Common myeloid progenitor, CD34-positive (primary cell): Measurements from ENCODE around the gene MYD88.

ENCODE experiments used
- CTCF ChIA-PET: fragments of 350-600 bp; sonication (Branson Sonifier 250); formaldehyde crosslinking; loops from one replicate; lab custom pipeline; 2021; ENCODE audit warnings: antibody characterized with exemption; lab: Charles Lee
- POLR2A ChIA-PET: fragments of 350-600 bp; sonication (Branson Sonifier 250); formaldehyde crosslinking; loops from one replicate; lab custom pipeline; 2021; ENCODE audit warnings: antibody characterized with exemption; lab: Charles Lee
- DNase-seq, 3 donors: peaks; one replicate each; pipeline versions ENCODE4 v3.0.0 to v3.0.0-alpha.2; 2013
- H3K27ac ChIP-seq, 2 experiments: 1 replicate in 1 of 2; 2 replicates in 1 of 2; pipeline ENCODE4 v1.7.0; 2013; ENCODE audit warnings: inconsistent platforms in 2 of 2, low read length in 2 of 2, mild to moderate bottlenecking in 2 of 2, low read depth in 1 of 2, moderate library complexity in 1 of 2; ENCODE audit not compliant: severe bottlenecking in 2 of 2, insufficient read depth in 1 of 2, poor library complexity in 1 of 2
- H3K27me3 ChIP-seq, 5 experiments: replicated peaks in 2 of 5; 1 replicate in 3 of 5; 2 replicates in 2 of 5; pipeline versions ENCODE4 v1.6.1 to v1.7.0; 2013; ENCODE audit warnings: low read length in 4 of 5, mild to moderate bottlenecking in 2 of 5, moderate library complexity in 2 of 5, inconsistent platforms in 1 of 5; ENCODE audit not compliant: insufficient read depth in 5 of 5, control insufficient read depth in 4 of 5
- H3K36me3 ChIP-seq, 4 experiments: 1 replicate in 2 of 4; 2 replicates in 2 of 4; pipeline versions ENCODE4 v1.6.1 to v1.7.0; 2013; ENCODE audit warnings: low read length in 3 of 4, control low read depth in 1 of 4, mild to moderate bottlenecking in 1 of 4; ENCODE audit not compliant: control insufficient read depth in 4 of 4, insufficient read depth in 4 of 4
- H3K4me1 ChIP-seq, 4 experiments: 1 replicate in 3 of 4; 2 replicates in 1 of 4; pipeline versions ENCODE4 v1.6.1 to v1.7.1; 2013; ENCODE audit warnings: low read length in 3 of 4, mild to moderate bottlenecking in 3 of 4, control low read depth in 1 of 4, inconsistent platforms in 1 of 4, moderate library complexity in 1 of 4; ENCODE audit not compliant: control insufficient read depth in 4 of 4, insufficient read depth in 4 of 4; ENCODE audit errors: control extremely low read depth in 1 of 4
- H3K4me3 ChIP-seq, 7 experiments: 1 replicate in 4 of 7; 2 replicates in 3 of 7; pipeline versions ENCODE4 v1.5.1 to v1.7.0; 2013; ENCODE audit warnings: mild to moderate bottlenecking in 7 of 7, low read length in 6 of 7, moderate library complexity in 6 of 7, inconsistent platforms in 2 of 7, low read depth in 2 of 7, control low read depth in 1 of 7; ENCODE audit not compliant: insufficient read depth in 4 of 7, control insufficient read depth in 1 of 7; ENCODE audit errors: extremely low read depth in 1 of 7
- H3K9me3 ChIP-seq, 5 experiments: 1 replicate in 4 of 5; 2 replicates in 1 of 5; pipeline versions ENCODE4 v1.6.1 to v1.7.1; 2013; ENCODE audit warnings: low read length in 4 of 5, mild to moderate bottlenecking in 2 of 5, inconsistent platforms in 1 of 5, low read depth in 1 of 5, moderate library complexity in 1 of 5; ENCODE audit not compliant: control insufficient read depth in 4 of 5, insufficient read depth in 2 of 5; ENCODE audit errors: control extremely low read depth in 1 of 5
- WGBS: methylation state at CpG from one replicate; pipeline ENCODE4 v1.1.5; 2013; ENCODE audit not compliant: insufficient coverage; 5-methylcytosine and 5-hydroxymethylcytosine counted together

MYD88 gene

DNA sequence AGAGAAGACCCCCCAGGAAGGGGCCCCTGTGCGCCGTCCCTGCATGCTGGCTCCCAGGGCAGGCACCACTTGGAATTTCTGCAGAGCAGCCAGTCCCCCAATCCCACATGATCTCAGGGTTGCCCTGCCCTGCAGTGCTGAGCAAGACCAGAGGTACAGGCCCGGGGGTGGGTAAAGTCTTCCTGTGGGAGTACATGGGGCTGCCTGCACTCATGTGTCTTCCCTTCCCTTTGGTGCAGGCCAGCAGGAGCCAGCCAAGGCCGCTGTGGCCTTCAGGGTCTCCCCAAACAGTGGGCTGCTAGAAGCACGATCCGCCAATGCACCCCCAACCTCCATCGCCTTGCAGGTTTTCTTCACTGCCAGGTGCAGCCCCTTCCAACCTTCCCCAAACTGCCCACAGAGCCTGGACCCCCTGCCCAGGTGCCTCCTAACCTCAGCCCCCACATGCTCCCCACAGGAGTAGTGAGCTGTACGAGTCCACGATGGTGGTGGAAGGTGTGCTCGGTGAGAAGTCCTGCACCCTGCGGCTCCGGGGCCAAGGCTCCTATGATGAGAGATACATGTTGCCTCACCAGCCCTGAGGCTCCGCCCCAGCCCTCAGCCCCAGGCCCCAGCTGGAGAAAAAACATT is 16.5 kb upstream of the MYD88 start:
- 97% methylated on average over 12 of the region's 13 CpGs for WGBS
- CTCF ChIA-PET = interaction anchor here (1.9 to 8.2 kb wide), 3 partner anchors 9 to 223 kb away, joined by 6 to 54 read pairs (median 39); partner anchors contain the start of gene XYLB
- H3K36me3 ChIP-seq = peaks cover 7 to 80% (median 50%) of the 10 kb centered on the region in 4 experiments
- POLR2A ChIA-PET = interaction anchor here (1.6 kb wide), 1 partner anchor 10 kb away, joined by 3 read pairs; no protein-coding TSS in a partner anchor
- no peak overlapping the region for H3K27ac ChIP-seq
- H3K4me1 ChIP-seq = no peaks in the 10 kb centered on the region
- no peaks in the 10 kb centered on the region for H3K27me3 ChIP-seq
- no peaks in the 10 kb centered on the region for H3K9me3 ChIP-seq
- no peak for DNase-seq
- no peak overlapping the region for H3K4me3 ChIP-seq

DNA sequence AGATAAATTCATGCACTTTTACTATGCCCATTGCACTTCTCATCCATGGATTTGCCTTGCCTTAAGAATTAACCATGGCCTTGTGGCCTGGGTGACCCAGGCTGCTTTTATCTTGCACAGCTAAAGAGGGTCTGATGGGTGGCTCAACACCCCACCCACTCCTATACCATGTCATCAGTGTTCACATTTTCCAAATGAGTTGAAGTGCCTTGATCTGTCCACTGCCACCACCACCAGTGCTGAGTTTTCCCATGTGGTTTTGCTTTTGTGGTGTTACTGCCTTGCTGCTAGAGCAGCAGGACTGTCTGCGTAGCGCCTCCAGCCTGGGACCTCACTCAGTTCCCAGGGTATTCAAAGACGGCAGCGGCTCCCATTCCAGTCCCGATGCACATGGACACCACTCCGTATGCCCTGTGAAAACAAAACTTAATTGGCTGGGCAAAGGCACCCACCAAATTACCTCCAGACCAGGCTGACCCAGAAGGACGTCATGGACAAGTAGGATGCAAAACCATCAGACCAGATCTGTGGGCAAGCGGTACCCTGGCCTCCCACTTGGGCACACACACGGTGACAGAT is 15.7 kb upstream of the MYD88 start:
- Histone ChIP-seq H3K36me3 (peaks cover 8 to 86% (median 59%) of the 10 kb centered on the region in 4 experiments), H3K4me1 (no peaks in the 10 kb centered on the region), H3K27me3 (no peaks in the 10 kb centered on the region), H3K4me3 (no peak overlapping the region), H3K9me3 (no peaks in the 10 kb centered on the region), H3K27ac (no peak overlapping the region)
- 96% methylated on average over 8 of the region's 9 CpGs for WGBS
- ChIA-PET CTCF (interaction anchor here (6.2 kb wide), 1 partner anchor 14 kb away, joined by 39 read pairs; no protein-coding TSS in a partner anchor), POLR2A (no interaction called here)
- DNase-seq = no peak

DNA sequence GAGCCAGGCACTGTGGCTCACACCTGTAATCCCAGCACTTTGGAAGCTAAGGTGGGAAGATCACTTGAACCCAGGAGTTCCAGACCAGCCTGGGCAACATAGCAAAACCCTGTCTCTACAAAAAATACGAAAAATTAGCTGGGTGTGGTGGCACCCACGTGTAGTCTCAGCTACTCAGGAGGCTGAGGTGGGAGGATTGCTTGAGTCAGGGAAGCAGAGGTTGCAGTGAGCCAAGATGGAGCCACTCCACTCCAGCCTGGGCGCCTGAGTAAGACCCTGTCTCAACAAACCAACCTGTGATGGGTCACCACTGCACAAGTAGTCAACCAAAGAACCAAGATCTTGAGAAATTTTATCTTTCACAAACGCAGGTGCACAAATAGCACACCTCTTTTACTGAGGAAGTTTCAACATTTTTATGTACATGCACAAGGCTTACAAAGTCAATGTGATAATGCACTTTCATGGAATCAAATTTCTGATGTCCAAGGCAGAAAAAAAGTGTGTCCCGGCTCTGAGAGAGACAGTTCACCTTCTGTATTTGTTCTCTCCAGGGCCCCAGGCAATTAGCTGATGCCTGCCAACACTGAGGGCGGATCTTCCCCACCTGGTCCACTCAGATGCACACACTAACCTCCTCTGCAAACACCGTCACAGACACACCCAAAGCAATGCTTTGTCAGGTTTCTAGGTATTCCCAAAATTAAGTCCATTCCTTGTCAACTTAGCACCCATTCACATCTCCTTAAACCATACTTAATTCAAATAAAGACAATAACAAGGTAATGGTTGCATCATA is 13.9 kb upstream of the MYD88 start:
- Histone ChIP-seq H3K4me1 (no peaks in the 10 kb centered on the region), H3K27me3 (no peaks in the 10 kb centered on the region), H3K9me3 (no peaks in the 10 kb centered on the region), H3K4me3 (no peak overlapping the region), H3K27ac (no peak overlapping the region), H3K36me3 (peaks cover 12 to 93% (median 71%) of the 10 kb centered on the region in 4 experiments)
- WGBS = 96% methylated on average over 6 of the region's 7 CpGs
- ChIA-PET CTCF (interaction anchor here (1.1 to 2.1 kb wide), 2 partner anchors 40 to 222 kb away, joined by 3 to 4 read pairs; partner anchors contain the start of genes OXSR1 and XYLB), POLR2A (no interaction called here)
- no peak for DNase-seq

DNA sequence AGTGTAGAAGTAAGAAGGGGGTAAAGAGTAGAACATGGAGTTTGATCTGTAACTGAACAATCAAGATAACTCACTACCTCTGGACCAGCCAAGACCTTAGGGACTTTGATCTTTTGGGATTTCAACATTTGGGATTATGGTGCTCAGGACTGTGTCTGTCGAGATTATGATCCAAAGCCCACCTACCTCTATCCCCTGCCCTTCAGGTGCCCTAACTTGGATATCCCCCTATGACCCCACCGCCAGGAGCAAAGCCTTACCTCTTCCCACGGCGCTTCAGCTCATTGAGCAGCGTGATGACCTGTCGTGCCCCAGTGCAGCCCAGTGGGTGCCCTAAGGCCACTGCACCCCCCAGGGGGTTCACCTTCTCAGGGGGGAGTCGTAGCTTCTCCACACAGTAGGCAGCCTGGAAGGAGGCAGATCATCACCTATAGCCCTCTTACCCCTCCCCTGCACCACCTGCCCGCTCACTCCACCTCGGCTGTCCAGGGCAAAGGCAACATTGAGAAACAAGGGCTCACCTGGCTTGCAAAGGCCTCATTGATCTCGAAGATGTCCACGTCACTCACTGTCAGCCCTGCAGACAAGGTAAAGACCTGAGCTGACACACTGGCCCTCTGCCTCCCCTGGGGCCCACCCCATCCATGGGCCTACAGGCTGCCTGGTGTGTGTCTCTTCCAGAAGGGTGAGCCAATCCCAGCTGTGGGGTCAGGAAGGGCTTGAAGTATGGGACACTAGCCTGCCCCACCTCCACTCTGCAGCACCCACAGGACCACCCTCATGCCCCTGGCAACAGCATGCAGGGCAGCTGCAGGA is 12.9 kb upstream of the MYD88 start:
- DNase-seq = no peak
- WGBS = 98% methylated on average over 9 of the region's 11 CpGs
- CTCF ChIA-PET = interaction anchor here (1.5 to 6.4 kb wide), 3 partner anchors 8 to 39 kb away, joined by 3 to 38 read pairs (median 4); partner anchors contain the start of gene OXSR1
- POLR2A ChIA-PET = interaction anchor here (0.7 kb wide), 1 partner anchor 207 kb away, joined by 3 read pairs; no protein-coding TSS in a partner anchor
- H3K9me3 ChIP-seq = no peaks in the 10 kb centered on the region
- no peak overlapping the region for H3K4me3 ChIP-seq
- peaks cover 12 to 94% (median 70%) of the 10 kb centered on the region in 4 experiments for H3K36me3 ChIP-seq
- no peak overlapping the region for H3K27ac ChIP-seq
- H3K4me1 ChIP-seq = no peaks in the 10 kb centered on the region
- H3K27me3 ChIP-seq = no peaks in the 10 kb centered on the region

DNA sequence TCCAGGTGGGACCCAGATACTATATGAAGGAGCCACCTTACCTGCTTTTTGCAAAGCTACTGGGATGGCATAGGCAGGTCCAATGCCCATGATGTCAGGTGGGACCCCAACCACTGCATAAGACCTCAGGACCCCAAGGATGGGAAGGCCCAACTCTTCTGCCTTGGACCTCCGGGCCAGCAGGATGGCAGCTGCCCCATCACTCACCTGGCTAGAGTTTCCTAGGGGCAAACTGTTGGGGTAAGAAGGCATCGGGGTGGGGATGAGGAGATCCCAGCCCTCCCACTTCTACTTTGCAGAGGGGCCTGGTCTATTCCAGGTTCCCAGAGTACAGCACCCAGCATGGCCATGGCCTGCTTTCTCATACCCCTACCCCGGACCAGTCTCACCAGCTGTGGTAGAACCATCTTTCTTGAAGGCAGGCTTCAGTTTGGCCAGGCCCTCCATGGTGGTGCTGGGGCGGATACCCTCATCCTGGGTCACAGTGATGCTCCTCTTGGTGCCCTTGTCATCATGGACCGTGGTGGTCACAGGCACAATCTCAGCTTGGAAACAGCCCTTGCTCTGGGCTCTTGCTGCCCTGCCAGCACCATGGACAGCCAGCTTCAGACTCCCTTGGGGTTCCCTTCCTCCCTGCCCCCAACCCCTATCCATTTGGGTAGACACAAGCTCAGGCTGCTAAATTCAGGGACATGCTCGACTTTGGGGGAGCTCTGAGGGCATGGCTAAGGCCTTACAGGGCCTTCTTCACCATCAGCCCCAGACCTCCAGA is 12.2 kb upstream of the MYD88 start:
- ChIA-PET POLR2A (interaction anchor here (0.7 kb wide), 1 partner anchor 206 kb away, joined by 3 read pairs; no protein-coding TSS in a partner anchor), CTCF (interaction anchor here (0.9 to 6.4 kb wide), 4 partner anchors 9 to 39 kb away, joined by 3 to 38 read pairs (median 4); partner anchors contain the start of gene OXSR1)
- H3K36me3 ChIP-seq = peaks cover 12 to 94% (median 74%) of the 10 kb centered on the region in 4 experiments

More for the DNA sequence above, 12.2 kb upstream of the MYD88 start:
- Histone ChIP-seq H3K4me1 (no peaks in the 10 kb centered on the region), H3K4me3 (no peak overlapping the region), H3K27ac (no peak overlapping the region), H3K9me3 (no peaks in the 10 kb centered on the region), H3K27me3 (no peaks in the 10 kb centered on the region)
- no peak for DNase-seq
- 94% methylated on average over 5 of the region's 6 CpGs for WGBS
